ENCODE results near the gene GGA3. TPM values are rescaled to one million over a fixed set of nuclear protein-coding genes. Genes with fewer than 3 reads are reported as not detected.

The GGA3 gene
- total RNA-seq, 4 donors from 2014 or later, result 23.9 to 39.2 (median 29.8) TPM

DNA sequence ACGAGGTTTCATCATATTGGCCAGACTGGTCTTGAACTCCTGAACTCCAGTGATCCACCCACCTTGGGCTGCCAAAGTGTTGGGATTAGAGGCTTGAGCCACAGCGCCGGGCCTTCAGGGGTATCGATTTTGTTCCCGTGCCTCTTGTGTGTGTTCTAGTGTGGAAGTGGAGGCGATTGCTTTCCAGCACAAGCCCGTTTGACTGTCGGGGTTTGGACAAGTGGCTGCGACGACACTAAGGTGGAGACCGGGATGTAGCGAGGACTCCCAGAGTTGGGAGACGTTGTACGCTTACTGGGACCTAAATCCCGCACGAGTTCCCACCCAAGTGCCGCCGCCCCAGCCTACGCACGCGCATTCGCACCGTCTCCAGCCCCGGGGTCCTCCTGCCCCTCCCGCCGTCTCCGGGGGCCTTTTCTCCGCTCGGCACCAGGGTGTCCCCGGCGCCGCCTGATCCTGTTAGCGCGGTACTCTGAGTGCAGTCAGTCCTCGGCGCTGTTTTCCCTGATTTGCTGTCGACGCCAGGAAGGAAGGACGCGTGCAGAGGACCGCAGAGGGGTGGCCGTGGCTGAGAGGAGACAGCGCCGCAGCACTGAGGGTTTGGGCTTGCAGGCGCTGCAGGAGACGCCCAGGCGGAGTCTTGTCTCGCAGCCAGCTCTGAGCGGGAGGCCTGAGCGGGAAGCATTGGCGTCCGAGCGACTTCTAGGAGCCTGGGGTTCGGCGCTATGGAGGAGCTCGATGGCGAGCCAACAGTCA, 56.2 kb downstream of the GGA3 start, which contains the start of gene NUP85:
Gene NUP85 (plus strand): TSS at position 643 of the 756 bp plus-strand sequence. CDS start 83 bp downstream, at position 726.
- peak within 1 kb of the TSS; percentile 89 to 97 (median 92) for H3K4me3 ChIP-seq
- DNase-seq, result peak; percentile 46
- H3K27ac ChIP-seq, result peak within 1 kb of the TSS; percentile 95 to 98 (median 96)
- intact Hi-C loops (cut with DNase I), result no loop called here
- H3K36me3 ChIP-seq, result peaks cover 0 to 20% (median 12%) of the 10 kb centered on the region in 3 donors
- peaks cover 14 to 30% (median 15%) of the 10 kb centered on the region in 3 donors for H3K4me1 ChIP-seq
- 0% methylated on average over 7 to 15 of the region's 57 CpGs for WGBS, 2 donors
- TF ChIP-seq, protein P1, sequence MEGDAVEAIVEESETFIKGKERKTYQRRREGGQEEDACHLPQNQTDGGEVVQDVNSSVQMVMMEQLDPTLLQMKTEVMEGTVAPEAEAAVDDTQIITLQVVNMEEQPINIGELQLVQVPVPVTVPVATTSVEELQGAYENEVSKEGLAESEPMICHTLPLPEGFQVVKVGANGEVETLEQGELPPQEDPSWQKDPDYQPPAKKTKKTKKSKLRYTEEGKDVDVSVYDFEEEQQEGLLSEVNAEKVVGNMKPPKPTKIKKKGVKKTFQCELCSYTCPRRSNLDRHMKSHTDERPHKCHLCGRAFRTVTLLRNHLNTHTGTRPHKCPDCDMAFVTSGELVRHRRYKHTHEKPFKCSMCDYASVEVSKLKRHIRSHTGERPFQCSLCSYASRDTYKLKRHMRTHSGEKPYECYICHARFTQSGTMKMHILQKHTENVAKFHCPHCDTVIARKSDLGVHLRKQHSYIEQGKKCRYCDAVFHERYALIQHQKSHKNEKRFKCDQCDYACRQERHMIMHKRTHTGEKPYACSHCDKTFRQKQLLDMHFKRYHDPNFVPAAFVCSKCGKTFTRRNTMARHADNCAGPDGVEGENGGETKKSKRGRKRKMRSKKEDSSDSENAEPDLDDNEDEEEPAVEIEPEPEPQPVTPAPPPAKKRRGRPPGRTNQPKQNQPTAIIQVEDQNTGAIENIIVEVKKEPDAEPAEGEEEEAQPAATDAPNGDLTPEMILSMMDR (IDR thresholded peaks at IDR 0.05), result peak in 3 of 6 experiments; percentile 4 to 25 (median 22)
- TF ChIP-seq POLR2A (IDR thresholded peaks at IDR 0.05), result peak in 3 of 4 donors; percentile 60 to 70 (median 65)
- H3K27me3 ChIP-seq, result no peaks in the 10 kb centered on the region
- H3K9me3 ChIP-seq, result no peaks in the 10 kb centered on the region

DNA sequence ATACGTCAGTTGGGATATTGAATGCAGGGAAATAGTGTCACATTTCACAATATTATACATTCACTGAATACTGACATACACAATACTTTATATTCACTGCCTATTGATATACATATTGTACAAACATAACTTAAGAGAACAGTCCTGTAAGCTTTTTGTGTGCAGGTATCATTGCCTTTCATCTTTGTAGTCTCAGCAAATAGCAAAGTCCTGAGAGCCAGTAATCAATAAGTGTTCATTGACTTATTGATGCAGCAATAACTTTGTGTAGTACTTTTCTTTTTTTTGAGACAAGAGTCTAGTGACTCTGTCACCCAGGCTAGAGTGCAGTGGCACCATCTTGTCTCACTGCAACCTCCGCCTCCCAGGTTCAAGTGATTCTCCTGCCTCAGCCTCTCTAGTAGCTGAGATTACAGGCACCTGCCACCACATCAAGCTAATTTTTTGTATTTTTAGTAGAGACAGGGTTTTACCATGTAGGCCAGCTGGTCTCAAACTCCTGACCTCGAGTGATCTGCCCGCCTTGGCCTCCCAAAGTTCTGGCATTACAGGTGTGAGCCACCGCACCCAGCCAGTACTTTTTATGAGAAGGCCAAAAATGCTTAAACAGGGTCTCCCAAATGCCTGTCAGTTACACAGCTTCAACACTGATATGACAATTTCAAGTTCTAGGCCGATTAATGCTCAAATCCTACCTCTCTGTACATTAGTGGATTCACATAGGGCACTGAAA, 61.4 kb downstream of the GGA3 start:
- no peaks in the 10 kb centered on the region for H3K9me3 ChIP-seq
- no peak overlapping the region for H3K4me3 ChIP-seq
- WGBS, 2 donors, result 82 to 89% methylated on average over 6 of the region's 6 CpGs
- H3K27ac ChIP-seq, result no peak overlapping the region
- H3K27me3 ChIP-seq, result no peaks in the 10 kb centered on the region
- no peak for DNase-seq
- peaks cover 3 to 8% (median 3%) of the 10 kb centered on the region in 3 donors for H3K4me1 ChIP-seq
- H3K36me3 ChIP-seq, result no peaks in the 10 kb centered on the region
- intact Hi-C loops (cut with DNase I), result loop anchor here (5.0 to 10.0 kb wide), 2 partner anchors 88 to 235 kb away; no protein-coding TSS in a partner anchor
- TF ChIP-seq, protein P1 (IDR thresholded peaks at IDR 0.05), result no peak
- no peak for TF ChIP-seq POLR2A (IDR thresholded peaks at IDR 0.05)

DNA sequence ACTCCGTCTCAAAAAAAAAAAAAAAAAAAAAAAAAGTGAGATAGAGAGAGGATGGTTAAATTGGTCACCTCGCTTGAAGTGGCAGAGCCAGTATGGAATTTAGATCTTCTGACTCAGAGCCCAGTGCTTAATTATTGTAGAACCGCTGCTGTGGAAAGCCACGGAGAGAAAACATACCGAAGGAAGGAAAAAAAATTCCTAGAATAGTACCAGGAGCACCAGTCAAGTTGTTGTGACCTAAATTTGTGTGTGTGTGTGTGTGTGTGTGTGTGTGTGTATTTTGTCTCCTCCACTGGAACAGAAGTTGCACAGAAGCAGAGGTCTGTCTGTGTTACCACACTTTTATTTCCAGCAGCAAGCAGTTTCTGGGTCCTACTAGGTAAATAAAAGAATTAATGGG, 66.5 kb downstream of the GGA3 start:
- H3K27me3 ChIP-seq, result no peaks in the 10 kb centered on the region
- no peak overlapping the region for H3K4me3 ChIP-seq
- no peak overlapping the region for H3K27ac ChIP-seq
- intact Hi-C loops (cut with DNase I), result loop anchor here (10.0 kb wide), 1 partner anchor 230 kb away; no protein-coding TSS in a partner anchor
- 75 to 89% methylated on average over 4 of the region's 5 CpGs for WGBS, 2 donors
- H3K9me3 ChIP-seq, result no peaks in the 10 kb centered on the region
- no peak for DNase-seq
- no peaks in the 10 kb centered on the region for H3K36me3 ChIP-seq
- TF ChIP-seq, protein P1 (IDR thresholded peaks at IDR 0.05), result no peak
- no peak for TF ChIP-seq POLR2A (IDR thresholded peaks at IDR 0.05)
- H3K4me1 ChIP-seq, result no peaks in the 10 kb centered on the region

DNA sequence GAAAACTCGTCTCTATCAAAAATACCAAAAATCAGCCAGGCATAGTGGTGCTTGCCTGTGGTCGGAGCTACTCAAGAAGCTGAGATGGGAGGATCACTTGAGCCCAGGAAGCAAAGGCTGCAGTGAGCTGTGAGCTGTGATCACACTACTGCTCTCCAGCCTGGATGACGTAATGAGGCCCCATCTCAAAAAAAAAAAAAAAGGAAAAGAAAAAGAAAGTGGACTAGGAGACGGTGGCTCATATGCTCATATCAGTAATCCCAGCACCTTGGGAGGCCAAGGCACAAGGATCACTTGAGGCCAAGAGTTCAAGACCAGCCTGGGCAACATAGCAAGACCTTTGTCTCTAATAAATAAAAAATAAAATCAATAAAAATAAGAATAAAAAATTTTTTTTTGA, 69.8 kb downstream of the GGA3 start:
- H3K27ac ChIP-seq, result no peak overlapping the region
- 79 to 82% methylated on average over 3 to 4 of the region's 4 CpGs for WGBS, 2 donors
- no peak for TF ChIP-seq POLR2A (IDR thresholded peaks at IDR 0.05)
- TF ChIP-seq, protein P1 (IDR thresholded peaks at IDR 0.05), result no peak
- H3K4me1 ChIP-seq, result peaks cover 0 to 6% (median 0%) of the 10 kb centered on the region in 3 donors
- H3K4me3 ChIP-seq, result no peak overlapping the region
- no peak for DNase-seq
- H3K27me3 ChIP-seq, result no peaks in the 10 kb centered on the region
- H3K9me3 ChIP-seq, result no peaks in the 10 kb centered on the region
- intact Hi-C loops (cut with DNase I), result loop anchor here (10.0 kb wide), 1 partner anchor 227 kb away; no protein-coding TSS in a partner anchor
- H3K36me3 ChIP-seq, result no peaks in the 10 kb centered on the region

DNA sequence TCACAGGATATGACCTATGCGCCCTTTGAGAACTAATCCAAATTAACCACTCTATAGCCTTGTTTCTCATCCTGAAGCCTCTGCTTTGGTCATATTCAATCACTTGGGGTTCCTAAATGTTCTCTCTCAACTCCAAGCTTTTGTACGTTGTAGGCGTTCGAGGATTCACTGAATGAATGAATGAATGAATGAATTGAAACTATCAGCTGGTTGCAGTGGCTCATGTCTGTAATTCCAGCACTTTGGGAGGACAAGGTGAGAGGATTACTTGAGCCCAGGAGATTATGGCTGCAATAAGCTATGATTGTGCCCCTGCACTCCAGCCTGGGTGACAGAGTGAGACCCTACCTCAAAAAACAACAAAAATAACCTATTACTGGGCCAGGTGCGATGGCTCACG, 72.8 kb downstream of the GGA3 start:
- no peaks in the 10 kb centered on the region for H3K36me3 ChIP-seq
- no peak for TF ChIP-seq POLR2A (IDR thresholded peaks at IDR 0.05)
- TF ChIP-seq, protein P1 (IDR thresholded peaks at IDR 0.05), result no peak
- DNase-seq, result no peak
- 79 to 87% methylated on average over 6 of the region's 6 CpGs for WGBS, 2 donors
- H3K4me3 ChIP-seq, result no peak overlapping the region
- no peak overlapping the region for H3K27ac ChIP-seq
- no peaks in the 10 kb centered on the region for H3K9me3 ChIP-seq
- H3K27me3 ChIP-seq, result no peaks in the 10 kb centered on the region
- peaks cover 0 to 9% (median 0%) of the 10 kb centered on the region in 3 donors for H3K4me1 ChIP-seq
- intact Hi-C loops (cut with DNase I), result no loop called here
